NT2/D1 (cell line): ENCODE results near the gene KTN1.

Source experiments
- SUZ12 ChIP-seq: IDR thresholded peaks from 2 replicates; pipeline ENCODE4 v1.6.1; 2011; ENCODE audit not compliant: insufficient read length, insufficient read depth; ENCODE audit errors: extremely low read depth
- ZNF274 ChIP-seq: IDR thresholded peaks from 2 replicates; pipeline ENCODE4 v1.6.1; 2011; ENCODE audit warnings: mild to moderate bottlenecking, low read depth, low read length

GRCh38 chr14:55600784-55601561 is 21.0 kb downstream of the KTN1 start:
- TF ChIP-seq SUZ12, result no peak
- no peak for TF ChIP-seq ZNF274
